Measurements from ENCODE around the gene NOL12.
"Not testable (repeated sequence)": the region's sequence is repeated elsewhere in the genome, so short reads cannot be mapped to it uniquely, and the experiment has no call there.

GRCh38 chr22:37696260-37696656, 10.1 kb downstream of the NOL12 start:
- not testable (repeated sequence) for TF ChIP-seq CTCF (IDR thresholded peaks at IDR 0.05; ENCODE audit: insufficient read depth, low read depth, low read length); EZH2 (IDR thresholded peaks at IDR 0.05; ENCODE audit: insufficient read depth, low read length)

Measured in astrocyte (in vitro differentiated cells and primary cell).